ENCODE results near the gene SEMA5A.

DNA sequence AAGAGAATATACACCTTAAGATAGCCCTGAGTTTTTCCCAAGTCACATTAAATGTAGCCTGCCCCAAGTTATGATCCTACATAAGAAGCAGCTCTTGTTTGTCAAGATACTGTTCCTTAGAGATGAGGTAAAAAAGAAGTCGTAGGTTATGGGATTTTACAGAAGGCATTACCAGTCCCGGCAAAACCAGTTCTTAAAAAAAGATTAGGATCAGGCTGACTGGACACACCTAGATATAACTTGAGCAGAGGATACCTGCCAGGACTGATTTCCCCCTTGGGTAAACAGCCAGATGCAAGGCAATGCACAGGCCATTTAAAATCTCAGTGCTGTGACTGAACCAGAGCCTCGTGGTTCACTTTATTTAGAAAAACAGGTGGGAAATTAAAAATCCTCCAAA lies 14.1 kb upstream of the SEMA5A start:
- TF ChIP-seq, protein P1, sequence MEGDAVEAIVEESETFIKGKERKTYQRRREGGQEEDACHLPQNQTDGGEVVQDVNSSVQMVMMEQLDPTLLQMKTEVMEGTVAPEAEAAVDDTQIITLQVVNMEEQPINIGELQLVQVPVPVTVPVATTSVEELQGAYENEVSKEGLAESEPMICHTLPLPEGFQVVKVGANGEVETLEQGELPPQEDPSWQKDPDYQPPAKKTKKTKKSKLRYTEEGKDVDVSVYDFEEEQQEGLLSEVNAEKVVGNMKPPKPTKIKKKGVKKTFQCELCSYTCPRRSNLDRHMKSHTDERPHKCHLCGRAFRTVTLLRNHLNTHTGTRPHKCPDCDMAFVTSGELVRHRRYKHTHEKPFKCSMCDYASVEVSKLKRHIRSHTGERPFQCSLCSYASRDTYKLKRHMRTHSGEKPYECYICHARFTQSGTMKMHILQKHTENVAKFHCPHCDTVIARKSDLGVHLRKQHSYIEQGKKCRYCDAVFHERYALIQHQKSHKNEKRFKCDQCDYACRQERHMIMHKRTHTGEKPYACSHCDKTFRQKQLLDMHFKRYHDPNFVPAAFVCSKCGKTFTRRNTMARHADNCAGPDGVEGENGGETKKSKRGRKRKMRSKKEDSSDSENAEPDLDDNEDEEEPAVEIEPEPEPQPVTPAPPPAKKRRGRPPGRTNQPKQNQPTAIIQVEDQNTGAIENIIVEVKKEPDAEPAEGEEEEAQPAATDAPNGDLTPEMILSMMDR (IDR thresholded peaks at IDR 0.05): no peak
- no peak for TF ChIP-seq POLR2A (IDR thresholded peaks at IDR 0.05)
